ENCODE results near the gene SLC7A8. TPM values are rescaled to one million over a fixed set of nuclear protein-coding genes. Genes with fewer than 3 reads are reported as not detected.

SLC7A8 gene
- polyA plus RNA-seq, 1 donor (not counting 4 experiments of a cell fraction or from before 2014, with no cell fraction given) = 29.1 TPM

- Histone ChIP-seq H3K27ac (ENCODE audit: control insufficient read depth, insufficient read depth, low read length) (no peak overlapping the region), H3K36me3 (ENCODE audit: control insufficient read depth in 2 of 2, extremely low read depth in 1 of 2, insufficient read depth in 2 of 2, low read length in 2 of 2) (peaks cover 4 to 12% of the 10 kb centered on the region in 2 experiments), H3K4me3 (ENCODE audit: control insufficient read depth in 2 of 3, extremely low read depth in 1 of 3, insufficient read depth in 2 of 3, low read depth in 1 of 3, low read length in 3 of 3) (no peak overlapping the region), H3K9me3 (ENCODE audit: control insufficient read depth, low read depth, low read length) (no peaks in the 10 kb centered on the region), H4K20me1 (ENCODE audit: control insufficient read depth, extremely low read depth, insufficient read depth, low read length) (no peaks in the 10 kb centered on the region), H3K9ac (ENCODE audit: control insufficient read depth, extremely low read depth, insufficient read depth, low read length) (no peak overlapping the region), H3K4me2 (ENCODE audit: control insufficient read depth, extremely low read depth, insufficient read depth, low read depth, low read length) (no peak overlapping the region), H3K4me1 (ENCODE audit: control insufficient read depth, extremely low read depth, insufficient read depth, low read length) (peaks cover 18% of the 10 kb centered on the region), H3K27me3 (ENCODE audit: control insufficient read depth, extremely low read depth, insufficient read depth, low read length) (no peaks in the 10 kb centered on the region), H3K79me2 (ENCODE audit: control insufficient read depth, insufficient read depth, low read length) (no peaks in the 10 kb centered on the region), H2AFZ (ENCODE audit: control insufficient read depth, low read length) (no peak overlapping the region), H3K9me1 (ENCODE audit: control insufficient read depth, extremely low read depth, insufficient read depth, low read length) (no peaks in the 10 kb centered on the region)
- no peak for FAIRE-seq
- TF ChIP-seq CTCF (optimal IDR thresholded peaks at IDR 0.05 in 1 of 3, IDR thresholded peaks at IDR 0.05 in 1 of 3, conservative IDR thresholded peaks at IDR 0.05 in 1 of 3; ENCODE audit: extremely low read depth in 1 of 3, insufficient read depth in 2 of 3, low read length in 3 of 3) = no peak
- dilution Hi-C loops (cut with MboI; ENCODE audit: extremely low pct_ligation_motif_present, low sequenced_read_pairs) = no loop called here
- DNase-seq (ENCODE audit: low read depth, low spot score) = no peak
Measured at GRCh38 chr14:23124337-23124954, 59.0 kb downstream of the SLC7A8 start.

GRCh38 chr14:23123419-23123818 lies 60.0 kb downstream of the SLC7A8 start:
- H3K27me3 ChIP-seq (ENCODE audit: control insufficient read depth, extremely low read depth, insufficient read depth, low read length) = no peaks in the 10 kb centered on the region
- no peaks in the 10 kb centered on the region for H3K79me2 ChIP-seq (ENCODE audit: control insufficient read depth, insufficient read depth, low read length)
- H3K4me1 ChIP-seq (ENCODE audit: control insufficient read depth, extremely low read depth, insufficient read depth, low read length) = peaks cover 15% of the 10 kb centered on the region
- DNase-seq (ENCODE audit: low read depth, low spot score) (no peak), FAIRE-seq (no peak)
- no peaks in the 10 kb centered on the region for H3K9me3 ChIP-seq (ENCODE audit: control insufficient read depth, low read depth, low read length)
- dilution Hi-C loops (cut with MboI; ENCODE audit: extremely low pct_ligation_motif_present, low sequenced_read_pairs) = no loop called here
- H3K4me2 ChIP-seq (ENCODE audit: control insufficient read depth, extremely low read depth, insufficient read depth, low read depth, low read length) = no peak overlapping the region
- no peak overlapping the region for H3K9ac ChIP-seq (ENCODE audit: control insufficient read depth, extremely low read depth, insufficient read depth, low read length)
- no peak for TF ChIP-seq EZH2 (IDR thresholded peaks at IDR 0.05; ENCODE audit: low read length)
- TF ChIP-seq CTCF (optimal IDR thresholded peaks at IDR 0.05 in 1 of 3, IDR thresholded peaks at IDR 0.05 in 1 of 3, conservative IDR thresholded peaks at IDR 0.05 in 1 of 3; ENCODE audit: extremely low read depth in 1 of 3, insufficient read depth in 2 of 3, low read length in 3 of 3) = no peak
- H3K36me3 ChIP-seq (ENCODE audit: control insufficient read depth in 2 of 2, extremely low read depth in 1 of 2, insufficient read depth in 2 of 2, low read length in 2 of 2) = peaks cover 0 to 12% of the 10 kb centered on the region in 2 experiments
- H2AFZ ChIP-seq (ENCODE audit: control insufficient read depth, low read length) = no peak overlapping the region
- no peaks in the 10 kb centered on the region for H4K20me1 ChIP-seq (ENCODE audit: control insufficient read depth, extremely low read depth, insufficient read depth, low read length)
- no peak overlapping the region for H3K27ac ChIP-seq (ENCODE audit: control insufficient read depth, insufficient read depth, low read length)
- H3K4me3 ChIP-seq (ENCODE audit: control insufficient read depth in 2 of 3, extremely low read depth in 1 of 3, insufficient read depth in 2 of 3, low read depth in 1 of 3, low read length in 3 of 3) = no peak overlapping the region
- H3K9me1 ChIP-seq (ENCODE audit: control insufficient read depth, extremely low read depth, insufficient read depth, low read length) = no peaks in the 10 kb centered on the region

All from keratinocyte (primary cell).